GM12865 (cell line): Measurements from ENCODE around the gene TRAPPC3.

Experiments
- DNase-seq: peaks from one replicate; pipeline ENCODE4 v3.0.0; 2010; ENCODE audit warnings: low read depth
- H3K4me3 ChIP-seq: 2 replicates; pipeline ENCODE4 v1.5.1; 2011; ENCODE audit warnings: mild to moderate bottlenecking, low read depth, low read length, control low read depth
- CTCF ChIP-seq: IDR thresholded peaks from 2 replicates; pipeline ENCODE4 v1.5.1; 2011; ENCODE audit warnings: low read length, control low read depth, low read depth, inconsistent platforms; ENCODE audit not compliant: insufficient read depth; ENCODE audit errors: missing control alignments

Gene TRAPPC3

DNA sequence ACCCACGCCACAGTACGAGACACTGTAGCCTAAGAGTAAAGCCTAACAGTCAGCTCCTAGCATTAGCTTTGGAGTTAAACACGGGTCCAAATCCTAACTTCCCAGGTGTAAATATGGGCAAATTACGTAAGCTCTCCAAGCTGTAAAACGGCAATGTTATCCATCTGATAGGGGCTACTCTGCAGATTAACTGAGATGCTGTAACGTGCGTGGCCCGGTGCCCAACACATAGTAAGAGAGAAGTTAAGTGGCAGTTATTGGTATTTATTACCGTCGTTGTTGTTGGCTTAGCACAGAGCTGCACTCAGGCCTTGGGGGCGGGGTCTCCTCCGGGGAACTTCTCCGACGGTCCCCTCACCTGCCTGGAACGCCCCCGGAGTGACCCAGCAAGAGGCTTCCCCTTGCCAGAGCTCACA, 457 bp downstream of the TRAPPC3 start:
- DNase-seq, result no peak
- no peak for TF ChIP-seq CTCF
- H3K4me3 ChIP-seq, result peak overlapping the region; percentile 72

DNA sequence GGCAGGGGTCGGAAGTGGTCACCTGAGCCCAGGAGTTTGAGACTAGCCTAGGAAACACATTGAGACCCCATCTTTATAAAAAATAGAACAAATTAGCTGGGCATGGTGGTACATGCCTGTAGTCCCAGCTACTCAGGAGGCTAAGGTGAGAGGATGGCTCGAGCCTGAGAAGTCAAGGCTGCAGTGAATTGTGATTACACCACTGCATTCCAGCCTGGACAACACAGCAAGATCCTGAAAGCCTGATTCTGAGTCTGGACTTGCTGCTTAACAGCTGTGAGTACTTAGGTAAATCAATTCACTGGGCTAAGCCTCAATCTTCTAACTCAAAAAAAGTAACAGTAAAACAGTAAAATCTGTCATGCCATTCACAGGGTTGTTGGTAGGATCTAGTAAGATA, 4.9 kb downstream of the TRAPPC3 start:
- no peak overlapping the region for H3K4me3 ChIP-seq
- no peak for DNase-seq
- no peak for TF ChIP-seq CTCF

DNA sequence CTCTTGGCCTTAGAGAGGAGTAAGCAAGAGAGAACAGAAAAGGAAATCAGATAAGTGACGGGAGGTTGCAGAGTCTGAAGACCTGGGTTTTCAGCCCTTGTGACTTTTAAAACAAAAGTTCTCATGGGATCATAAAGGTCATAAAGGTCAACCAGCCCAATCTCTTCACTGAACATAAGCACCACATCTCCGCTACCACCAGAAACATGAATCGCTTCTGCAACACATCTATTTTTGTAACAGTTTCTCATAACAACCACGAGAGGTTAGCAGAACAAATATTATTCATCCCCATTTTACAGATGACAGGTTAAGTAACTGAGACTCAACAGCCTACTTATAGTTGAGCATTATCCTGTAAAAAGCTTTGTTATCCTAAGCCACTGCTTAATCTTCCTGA, 5.9 kb downstream of the TRAPPC3 start:
- DNase-seq, result peak; percentile 85
- no peak for TF ChIP-seq CTCF
- H3K4me3 ChIP-seq, result no peak overlapping the region

GRCh38 chr1:36142121-36142520, 7.2 kb downstream of the TRAPPC3 start:
- no peak for TF ChIP-seq CTCF
- no peak for DNase-seq

DNA sequence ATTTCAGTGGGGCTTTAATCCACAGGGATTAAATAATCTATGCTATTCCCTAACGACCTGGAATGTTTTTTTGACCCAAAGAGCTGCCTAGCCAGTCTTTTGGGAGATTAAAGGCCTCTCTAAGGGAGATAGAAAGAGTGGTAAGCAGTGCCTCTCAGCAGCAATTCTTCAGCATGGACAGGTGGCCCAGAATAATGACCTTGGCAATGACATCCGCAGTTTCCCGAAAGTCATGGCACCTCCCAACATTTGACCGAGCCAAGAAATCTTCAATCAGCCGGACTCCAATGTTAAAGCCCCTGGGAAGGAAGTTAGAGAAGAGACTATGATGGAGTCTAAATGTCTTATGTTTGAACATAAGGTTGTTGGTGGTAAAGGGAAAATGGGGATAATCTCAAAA, 9.8 kb downstream of the TRAPPC3 start:
- DNase-seq, result no peak
- H3K4me3 ChIP-seq, result no peak overlapping the region
- no peak for TF ChIP-seq CTCF

More at GRCh38 chr1:36142121-36142520, 7.2 kb downstream of the TRAPPC3 start:
- no peak overlapping the region for H3K4me3 ChIP-seq

- no peak for TF ChIP-seq CTCF
- no peak for DNase-seq
These were observed 11.5 kb downstream of the TRAPPC3 start for GRCh38 chr1:36137776-36138175.

DNA sequence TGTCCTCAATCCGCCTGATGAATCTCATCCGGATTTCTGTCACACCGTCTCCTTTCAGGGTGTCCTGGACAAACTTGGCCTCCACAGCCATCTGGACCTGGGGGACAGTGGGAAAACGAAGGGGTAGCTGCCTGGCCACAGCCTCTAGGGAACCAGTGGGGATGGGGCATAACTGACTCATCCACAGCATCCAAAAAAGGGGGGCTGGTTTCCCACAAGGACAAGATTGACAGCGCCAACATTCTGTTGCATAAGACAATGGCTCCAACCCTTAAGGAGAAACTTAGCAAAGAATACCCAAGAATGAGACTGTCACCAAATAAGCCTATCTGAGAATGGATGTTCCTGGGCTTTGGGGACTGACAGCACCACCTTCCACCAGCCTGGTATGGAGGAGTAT, 12.1 kb downstream of the TRAPPC3 start:
- H3K4me3 ChIP-seq, result no peak overlapping the region
- no peak for DNase-seq
- TF ChIP-seq CTCF, result no peak

More at GRCh38 chr1:36137776-36138175, 11.5 kb downstream of the TRAPPC3 start:
- H3K4me3 ChIP-seq, result no peak overlapping the region
